ENCODE data around the gene PRKACA.

DNA sequence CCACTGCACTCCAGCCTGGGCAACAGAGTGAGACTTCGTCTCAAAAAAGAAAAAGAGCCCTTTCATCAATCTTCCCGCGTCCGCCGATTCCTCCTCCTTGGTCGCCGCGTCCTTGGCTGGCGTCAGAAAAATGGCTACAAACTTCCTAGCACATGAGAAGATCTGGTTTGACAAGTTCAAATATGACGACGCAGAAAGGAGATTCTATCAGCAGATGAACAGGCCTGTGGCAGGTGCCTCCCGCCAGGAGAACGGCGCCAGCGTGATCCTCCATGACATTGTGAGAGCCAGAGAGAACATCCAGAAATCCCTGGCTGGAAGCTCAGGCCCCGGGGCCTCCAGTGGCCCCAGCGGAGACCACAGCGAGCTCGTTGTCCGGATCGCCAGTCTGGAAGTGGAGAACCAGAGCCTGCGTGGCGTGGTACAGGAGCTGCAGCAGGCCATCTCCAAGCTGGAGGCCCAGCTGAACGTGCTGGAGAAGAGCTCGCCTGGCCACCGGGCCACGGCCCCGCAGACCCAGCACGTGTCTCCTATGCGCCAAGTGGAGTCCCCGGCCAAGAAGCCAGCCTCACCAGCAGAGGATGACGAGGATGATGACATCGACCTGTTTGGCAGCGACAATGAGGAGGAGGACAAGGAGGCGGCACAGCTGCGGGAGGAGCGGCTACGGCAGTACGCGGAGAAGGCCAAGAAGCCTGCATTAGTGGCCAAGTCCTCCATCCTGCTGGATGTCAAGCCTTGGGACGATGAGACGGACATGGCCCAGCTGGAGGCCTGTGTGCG is 47.1 kb downstream of the PRKACA start:
- TF ChIP-seq, protein P1, sequence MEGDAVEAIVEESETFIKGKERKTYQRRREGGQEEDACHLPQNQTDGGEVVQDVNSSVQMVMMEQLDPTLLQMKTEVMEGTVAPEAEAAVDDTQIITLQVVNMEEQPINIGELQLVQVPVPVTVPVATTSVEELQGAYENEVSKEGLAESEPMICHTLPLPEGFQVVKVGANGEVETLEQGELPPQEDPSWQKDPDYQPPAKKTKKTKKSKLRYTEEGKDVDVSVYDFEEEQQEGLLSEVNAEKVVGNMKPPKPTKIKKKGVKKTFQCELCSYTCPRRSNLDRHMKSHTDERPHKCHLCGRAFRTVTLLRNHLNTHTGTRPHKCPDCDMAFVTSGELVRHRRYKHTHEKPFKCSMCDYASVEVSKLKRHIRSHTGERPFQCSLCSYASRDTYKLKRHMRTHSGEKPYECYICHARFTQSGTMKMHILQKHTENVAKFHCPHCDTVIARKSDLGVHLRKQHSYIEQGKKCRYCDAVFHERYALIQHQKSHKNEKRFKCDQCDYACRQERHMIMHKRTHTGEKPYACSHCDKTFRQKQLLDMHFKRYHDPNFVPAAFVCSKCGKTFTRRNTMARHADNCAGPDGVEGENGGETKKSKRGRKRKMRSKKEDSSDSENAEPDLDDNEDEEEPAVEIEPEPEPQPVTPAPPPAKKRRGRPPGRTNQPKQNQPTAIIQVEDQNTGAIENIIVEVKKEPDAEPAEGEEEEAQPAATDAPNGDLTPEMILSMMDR (conservative IDR thresholded peaks at IDR 0.05 in 1 of 2, IDR thresholded peaks at IDR 0.05 in 1 of 2; ENCODE audit: low read depth in 1 of 2, low read length in 2 of 2): no peak
- no peak for TF ChIP-seq EZH2 (IDR thresholded peaks at IDR 0.05; ENCODE audit: low read length, missing control alignments)

All from fibroblast of lung (primary cell).